Activated CD4-positive, alpha-beta T cell treated with anti-CD3 and anti-CD28 coated beads, Interleukin-2, amount 10 ng/mL, durations not matched to agents 24 days and 14 days (primary cell): ENCODE results near the gene MEGF9. TPM values are rescaled to one million over a fixed set of nuclear protein-coding genes. Genes with fewer than 3 reads are reported as not detected.

Experiments used
- DNase-seq: peaks from one replicate; pipeline ENCODE4 v3.0.0; 2022
- H3K27ac Mint-ChIP-seq: one replicate; pipeline ENCODE4 v1.8.0; 2022; ENCODE audit warnings: mild to moderate bottlenecking, mixed read lengths
- H3K27me3 Mint-ChIP-seq: one replicate; pipeline ENCODE4 v1.8.0; 2022; ENCODE audit warnings: mixed read lengths
- H3K36me3 Mint-ChIP-seq: one replicate; pipeline ENCODE4 v1.8.0; 2022; ENCODE audit warnings: low read depth, mild to moderate bottlenecking, mixed read lengths
- H3K4me1 Mint-ChIP-seq: one replicate; pipeline ENCODE4 v1.8.0; 2021; ENCODE audit warnings: mixed read lengths
- H3K4me3 Mint-ChIP-seq: one replicate; pipeline ENCODE4 v1.8.0; 2022; ENCODE audit warnings: mild to moderate bottlenecking, moderate library complexity, mixed read lengths
- H3K9me3 Mint-ChIP-seq: one replicate; pipeline ENCODE4 v1.8.0; 2021; ENCODE audit warnings: mixed read lengths
- intact Hi-C: fragments of 100-400 bp; cut with micrococcal nuclease; formaldehyde crosslinking; loops from one replicate; pipeline ENCODE4 v1.15.1; 2023
- total RNA-seq: library from RNA; stranded (reverse); gene quantifications from 2 replicates; pipeline ENCODE4 v1.2.3, GENCODE V29; 2022

The MEGF9 gene
- total RNA-seq, 1 donor from 2014 or later: 4.5 TPM

GRCh38 chr9:120627073-120627472 is 87.2 kb downstream of the MEGF9 start:
- Mint-ChIP-seq H3K36me3 (no peaks in the 10 kb centered on the region), H3K4me1 (peaks cover 9% of the 10 kb centered on the region)

GRCh38 chr9:120626512-120626911 is 87.8 kb downstream of the MEGF9 start:
- intact Hi-C loops: no loop called here
- no peak overlapping the region for H3K27ac Mint-ChIP-seq
- no peaks in the 10 kb centered on the region for H3K27me3 Mint-ChIP-seq
- no peak for DNase-seq
- H3K9me3 Mint-ChIP-seq: no peaks in the 10 kb centered on the region
- H3K4me1 Mint-ChIP-seq: peaks cover 9% of the 10 kb centered on the region
- H3K4me3 Mint-ChIP-seq: no peak overlapping the region
- H3K36me3 Mint-ChIP-seq: no peaks in the 10 kb centered on the region

More at GRCh38 chr9:120627073-120627472, 87.2 kb downstream of the MEGF9 start:
- Mint-ChIP-seq H3K27me3 (no peaks in the 10 kb centered on the region), H3K27ac (no peak overlapping the region), H3K4me3 (no peak overlapping the region), H3K9me3 (no peaks in the 10 kb centered on the region)
- intact Hi-C loops: no loop called here
- DNase-seq: no peak

- Mint-ChIP-seq H3K9me3 (no peaks in the 10 kb centered on the region), H3K36me3 (no peaks in the 10 kb centered on the region), H3K4me3 (no peak overlapping the region), H3K27ac (no peak overlapping the region), H3K4me1 (peaks cover 11% of the 10 kb centered on the region), H3K27me3 (no peaks in the 10 kb centered on the region)
- DNase-seq: no peak
- intact Hi-C loops: no loop called here
Observed at GRCh38 chr9:120625222-120625621, 89.0 kb downstream of the MEGF9 start.

DNA sequence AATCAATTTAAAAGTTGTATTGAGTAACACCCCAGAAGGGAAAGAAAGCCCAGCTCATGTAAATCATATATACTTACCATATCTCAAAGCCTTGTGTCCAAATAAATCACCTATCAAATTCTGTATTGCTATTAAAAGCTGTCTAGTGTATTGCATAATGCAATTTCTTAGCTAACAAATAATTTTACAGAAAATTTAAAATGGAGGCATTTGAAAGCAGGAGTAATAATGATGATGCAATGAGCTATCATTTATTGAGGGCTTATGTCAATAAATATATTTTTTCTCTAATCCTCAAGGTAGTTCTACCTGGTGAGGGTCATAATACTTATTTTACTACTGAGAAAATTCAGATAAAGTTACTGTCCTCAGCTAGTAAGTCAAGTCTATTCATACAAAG is 91.5 kb downstream of the MEGF9 start:
- H3K4me3 Mint-ChIP-seq: no peak overlapping the region
- no peaks in the 10 kb centered on the region for H3K9me3 Mint-ChIP-seq
- no peaks in the 10 kb centered on the region for H3K27me3 Mint-ChIP-seq
- intact Hi-C loops: no loop called here
- peaks cover 15% of the 10 kb centered on the region for H3K4me1 Mint-ChIP-seq
- DNase-seq: no peak
- no peak overlapping the region for H3K27ac Mint-ChIP-seq
- H3K36me3 Mint-ChIP-seq: no peaks in the 10 kb centered on the region

- Mint-ChIP-seq H3K36me3 (no peaks in the 10 kb centered on the region), H3K4me1 (peaks cover 17% of the 10 kb centered on the region), H3K9me3 (no peaks in the 10 kb centered on the region), H3K4me3 (no peak overlapping the region), H3K27me3 (no peaks in the 10 kb centered on the region), H3K27ac (no peak overlapping the region)
- intact Hi-C loops: no loop called here
- no peak for DNase-seq
Observed at GRCh38 chr9:120621941-120622340, 92.3 kb downstream of the MEGF9 start.

GRCh38 chr9:120619751-120620655 is 94.3 kb downstream of the MEGF9 start:
- Mint-ChIP-seq H3K27me3 (no peaks in the 10 kb centered on the region), H3K27ac (no peak overlapping the region), H3K9me3 (no peaks in the 10 kb centered on the region), H3K4me3 (no peak overlapping the region), H3K4me1 (peaks cover 9% of the 10 kb centered on the region), H3K36me3 (no peaks in the 10 kb centered on the region)
- intact Hi-C loops: loop anchor here (2.0 kb wide), 1 partner anchor 93 kb away; no protein-coding TSS in a partner anchor
- peak; percentile 86 for DNase-seq

GRCh38 chr9:120616966-120617935 is 97.0 kb downstream of the MEGF9 start:
- Mint-ChIP-seq H3K4me3 (no peak overlapping the region), H3K27me3 (no peaks in the 10 kb centered on the region), H3K36me3 (no peaks in the 10 kb centered on the region), H3K4me1 (peaks cover 7% of the 10 kb centered on the region), H3K9me3 (no peaks in the 10 kb centered on the region), H3K27ac (no peak overlapping the region)
- intact Hi-C loops: no loop called here
- DNase-seq: no peak

GRCh38 chr9:120612218-120612617 is 102.1 kb downstream of the MEGF9 start:
- H3K27ac Mint-ChIP-seq: no peak overlapping the region
- H3K36me3 Mint-ChIP-seq: peaks cover 7% of the 10 kb centered on the region
- no peaks in the 10 kb centered on the region for H3K9me3 Mint-ChIP-seq
- H3K4me3 Mint-ChIP-seq: no peak overlapping the region
- no peak for DNase-seq
- H3K27me3 Mint-ChIP-seq: no peaks in the 10 kb centered on the region
- no peaks in the 10 kb centered on the region for H3K4me1 Mint-ChIP-seq
- intact Hi-C loops: no loop called here

DNA sequence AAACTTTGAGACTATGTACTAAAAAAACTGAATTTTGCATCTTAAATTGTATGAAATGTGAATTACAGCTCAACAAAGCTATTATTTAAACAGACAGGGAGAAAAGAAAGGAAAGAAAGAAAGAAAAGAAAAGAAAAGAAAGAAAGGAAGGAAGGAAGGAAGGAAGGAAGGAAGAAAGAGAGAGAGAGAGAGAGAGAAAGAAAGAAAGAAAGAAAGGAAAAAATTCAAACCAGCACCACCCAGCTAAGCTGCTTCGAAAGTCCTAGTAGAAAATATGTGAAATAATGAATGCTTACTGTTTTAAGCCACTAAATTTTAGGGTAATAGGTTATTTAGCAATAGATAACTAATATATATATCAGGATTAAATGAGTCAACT is 102.6 kb downstream of the MEGF9 start:
- intact Hi-C loops: no loop called here
- H3K4me3 Mint-ChIP-seq: no peak overlapping the region
- no peaks in the 10 kb centered on the region for H3K4me1 Mint-ChIP-seq

GRCh38 chr9:120610975-120611689 is 103.1 kb downstream of the MEGF9 start:
- no peak for DNase-seq
- H3K36me3 Mint-ChIP-seq: peaks cover 7% of the 10 kb centered on the region
- H3K27me3 Mint-ChIP-seq: no peaks in the 10 kb centered on the region
- no peak overlapping the region for H3K4me3 Mint-ChIP-seq
- no peaks in the 10 kb centered on the region for H3K9me3 Mint-ChIP-seq
- H3K27ac Mint-ChIP-seq: no peak overlapping the region
- intact Hi-C loops: no loop called here
- H3K4me1 Mint-ChIP-seq: no peaks in the 10 kb centered on the region

More for the DNA sequence above, 102.6 kb downstream of the MEGF9 start:
- no peak for DNase-seq
- Mint-ChIP-seq H3K27ac (no peak overlapping the region), H3K9me3 (no peaks in the 10 kb centered on the region), H3K36me3 (peaks cover 7% of the 10 kb centered on the region), H3K27me3 (no peaks in the 10 kb centered on the region)

- DNase-seq: no peak
- H3K4me3 Mint-ChIP-seq: no peak overlapping the region
Observed at GRCh38 chr9:120609636-120610035, 104.6 kb downstream of the MEGF9 start.

DNA sequence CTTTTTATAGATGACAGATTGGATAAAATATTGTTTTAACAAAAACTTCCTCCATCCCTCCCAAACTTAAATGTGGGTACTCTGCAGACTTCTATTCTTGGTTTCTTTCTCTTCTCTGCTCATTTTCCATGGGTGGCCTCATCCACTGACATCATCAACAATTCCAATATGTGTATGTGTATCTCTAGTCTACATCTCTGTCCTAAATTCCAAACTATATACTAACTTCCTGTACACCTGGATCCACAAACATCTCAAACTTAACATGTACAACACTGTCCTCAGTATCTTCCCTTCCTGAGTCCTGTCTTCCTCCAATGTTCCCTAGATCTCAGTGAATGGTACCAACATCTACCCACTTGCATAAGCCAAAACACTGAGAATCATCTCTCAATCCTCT is 105.8 kb downstream of the MEGF9 start:
- peaks cover 10% of the 10 kb centered on the region for H3K36me3 Mint-ChIP-seq
- H3K27ac Mint-ChIP-seq: no peak overlapping the region
- H3K4me1 Mint-ChIP-seq: no peaks in the 10 kb centered on the region
- H3K4me3 Mint-ChIP-seq: no peak overlapping the region
- DNase-seq: no peak
- no peaks in the 10 kb centered on the region for H3K27me3 Mint-ChIP-seq
- H3K9me3 Mint-ChIP-seq: no peaks in the 10 kb centered on the region
- intact Hi-C loops: no loop called here

More at GRCh38 chr9:120609636-120610035, 104.6 kb downstream of the MEGF9 start:
- H3K4me1 Mint-ChIP-seq: no peaks in the 10 kb centered on the region
- H3K27ac Mint-ChIP-seq: no peak overlapping the region
- no peaks in the 10 kb centered on the region for H3K9me3 Mint-ChIP-seq
- intact Hi-C loops: no loop called here
- peaks cover 10% of the 10 kb centered on the region for H3K36me3 Mint-ChIP-seq
- no peaks in the 10 kb centered on the region for H3K27me3 Mint-ChIP-seq

GRCh38 chr9:120603591-120603990 is 110.7 kb downstream of the MEGF9 start:
- Mint-ChIP-seq H3K4me3 (no peak overlapping the region), H3K4me1 (no peaks in the 10 kb centered on the region), H3K9me3 (no peaks in the 10 kb centered on the region), H3K27ac (no peak overlapping the region), H3K36me3 (peaks cover 6% of the 10 kb centered on the region), H3K27me3 (no peaks in the 10 kb centered on the region)
- intact Hi-C loops: no loop called here
- DNase-seq: no peak
